Stimulated activated naive CD4-positive, alpha-beta T cell (primary cell): Measurements from ENCODE around the gene RPS6KA5.
"Not testable (repeated sequence)": the region's sequence is repeated elsewhere in the genome, so short reads cannot be mapped to it uniquely, and the experiment has no call there.

Source experiments
- DNase-seq, 6 experiments: peaks; one replicate each; lab custom pipeline; 2025; lab: John Stamatoyannopoulos, UW

RPS6KA5 gene

GRCh38 chr14:90986510-90986909 is 73.9 kb downstream of the RPS6KA5 start:
- DNase-seq, result no peak

GRCh38 chr14:90985601-90986242 is 74.7 kb downstream of the RPS6KA5 start:
- no peak for DNase-seq

GRCh38 chr14:90983560-90983959 is 76.9 kb downstream of the RPS6KA5 start:
- DNase-seq, result no peak

GRCh38 chr14:90981636-90982035 is 78.8 kb downstream of the RPS6KA5 start:
- DNase-seq, result no peak

GRCh38 chr14:90980636-90981035 is 79.8 kb downstream of the RPS6KA5 start:
- DNase-seq, result not testable (repeated sequence)

GRCh38 chr14:90979515-90979914 is 80.9 kb downstream of the RPS6KA5 start:
- DNase-seq, result no peak

GRCh38 chr14:90976101-90976500 is 84.3 kb downstream of the RPS6KA5 start:
- no peak for DNase-seq

- no peak for DNase-seq
Observed at GRCh38 chr14:90971687-90972086, 88.8 kb downstream of the RPS6KA5 start.

- DNase-seq, result no peak
Observed at GRCh38 chr14:90970167-90970600, 90.3 kb downstream of the RPS6KA5 start.

GRCh38 chr14:90969531-90970166 is 90.8 kb downstream of the RPS6KA5 start:
- DNase-seq, result no peak

GRCh38 chr14:90968025-90968424 is 92.4 kb downstream of the RPS6KA5 start:
- no peak for DNase-seq

GRCh38 chr14:90966493-90966892 is 93.9 kb downstream of the RPS6KA5 start:
- no peak for DNase-seq

GRCh38 chr14:90965765-90966164 is 94.7 kb downstream of the RPS6KA5 start:
- no peak for DNase-seq

GRCh38 chr14:90963343-90963742 is 97.1 kb downstream of the RPS6KA5 start:
- DNase-seq, result no peak

GRCh38 chr14:90962505-90963109 is 97.8 kb downstream of the RPS6KA5 start:
- no peak for DNase-seq

- no peak for DNase-seq
Observed at GRCh38 chr14:90960818-90961217, 99.6 kb downstream of the RPS6KA5 start.

- DNase-seq, result no peak
Observed at GRCh38 chr14:90959344-90959743, 101.1 kb downstream of the RPS6KA5 start.

GRCh38 chr14:90956273-90956672 is 104.2 kb downstream of the RPS6KA5 start:
- no peak for DNase-seq

GRCh38 chr14:90953643-90954042 is 106.8 kb downstream of the RPS6KA5 start:
- DNase-seq, result not testable (repeated sequence)

GRCh38 chr14:90943367-90943766 is 117.1 kb downstream of the RPS6KA5 start:
- no peak for DNase-seq

- DNase-seq, result no peak
Observed at GRCh38 chr14:90942511-90942910, 117.9 kb downstream of the RPS6KA5 start.

GRCh38 chr14:90941706-90942105 is 118.7 kb downstream of the RPS6KA5 start:
- DNase-seq, result no peak

GRCh38 chr14:90940318-90940962 is 120.0 kb downstream of the RPS6KA5 start:
- DNase-seq, result no peak
